Measurements from ENCODE around the gene VEGFA. TPM values are rescaled to one million over a fixed set of nuclear protein-coding genes. Genes with fewer than 3 reads are reported as not detected.

Gene VEGFA
- total RNA-seq, 3 donors from 2014 or later: 89.4 to 165 (median 94.7) TPM

GRCh38 chr6:43757966-43758616 is 11.9 kb upstream of the VEGFA start:
- H3K9me3 ChIP-seq: no peaks in the 10 kb centered on the region
- ATAC-seq (peak; percentile 18), DNase-seq (peak in 1 of 3 donors; percentile 30)
- no peaks in the 10 kb centered on the region for H3K36me3 ChIP-seq (ENCODE audit: low read depth)
- no peaks in the 10 kb centered on the region for H3K4me1 ChIP-seq (ENCODE audit: low read depth)
- intact Hi-C loops (cut with DNase I, micrococcal nuclease): loop anchor here in 1 of 2 donors (10.0 kb wide), 1 partner anchor 83 kb away; no protein-coding TSS in a partner anchor
- no peak for TF ChIP-seq CTCF (IDR thresholded peaks at IDR 0.05)
- no peak overlapping the region for H3K4me3 ChIP-seq

- ATAC-seq: peak; percentile 64
- peak in 2 of 3 donors; percentile 50 to 65 for DNase-seq
- H3K4me1 ChIP-seq (ENCODE audit: low read depth): no peaks in the 10 kb centered on the region
- intact Hi-C loops (cut with DNase I, micrococcal nuclease): loop anchor here in 1 of 2 donors (10.0 kb wide), 1 partner anchor 84 kb away; no protein-coding TSS in a partner anchor
- H3K9me3 ChIP-seq: no peaks in the 10 kb centered on the region
- no peak overlapping the region for H3K4me3 ChIP-seq
- H3K36me3 ChIP-seq (ENCODE audit: low read depth): no peaks in the 10 kb centered on the region
- peak; percentile 65 for TF ChIP-seq CTCF (IDR thresholded peaks at IDR 0.05)
Observed at GRCh38 chr6:43758617-43759050, 11.4 kb upstream of the VEGFA start.

GRCh38 chr6:43759136-43759906 is 10.7 kb upstream of the VEGFA start:
- no peaks in the 10 kb centered on the region for H3K36me3 ChIP-seq (ENCODE audit: low read depth)
- no peak for TF ChIP-seq CTCF (IDR thresholded peaks at IDR 0.05)
- H3K4me3 ChIP-seq: no peak overlapping the region
- no peaks in the 10 kb centered on the region for H3K4me1 ChIP-seq (ENCODE audit: low read depth)
- ATAC-seq (peak; percentile 19), DNase-seq (peak in 1 of 3 donors; percentile 19)
- no peaks in the 10 kb centered on the region for H3K9me3 ChIP-seq
- intact Hi-C loops (cut with DNase I, micrococcal nuclease): loop anchor here in 1 of 2 donors (10.0 kb wide), 1 partner anchor 85 kb away; no protein-coding TSS in a partner anchor

DNA sequence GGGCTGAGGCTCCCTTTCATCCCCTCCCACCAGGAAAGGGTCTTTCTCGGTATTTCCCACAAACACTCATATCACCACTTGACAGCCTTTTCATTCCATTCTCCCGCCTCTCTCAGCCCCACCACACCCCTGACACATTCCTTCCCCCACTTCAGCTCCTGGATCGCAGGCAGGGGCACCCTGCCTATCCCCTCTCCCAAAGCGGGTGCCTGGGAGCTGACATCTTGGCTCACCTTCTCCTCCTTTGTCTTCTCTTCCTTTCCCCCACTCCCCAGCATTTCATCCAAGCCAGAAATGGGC is 10.2 kb upstream of the VEGFA start:
- intact Hi-C loops (cut with DNase I, micrococcal nuclease): loop anchor here (10.0 kb wide), 2 partner anchors 85 to 95 kb away; no protein-coding TSS in a partner anchor

More for the DNA sequence above, 10.2 kb upstream of the VEGFA start:
- ATAC-seq (no peak), DNase-seq (no peak)
- Histone ChIP-seq H3K4me1 (ENCODE audit: low read depth) (no peaks in the 10 kb centered on the region), H3K36me3 (ENCODE audit: low read depth) (no peaks in the 10 kb centered on the region), H3K9me3 (no peaks in the 10 kb centered on the region), H3K4me3 (no peak overlapping the region)
- TF ChIP-seq CTCF (IDR thresholded peaks at IDR 0.05): no peak
